Transverse colon (tissue), 3 donors: ENCODE results near the gene GIMAP8.

Source experiments
- EP300 ChIP-seq: sonication (generic); formaldehyde crosslinking; IDR thresholded peaks from one replicate; pipeline ENCODE4 v1.6.1; 2017; ENCODE audit warnings: antibody characterized with exemption, low read depth
- TF ChIP-seq, protein P1 (sequence below), 5 experiments: fragments of 200-600 bp in 3 of 5; fragments of 450-650 bp in 2 of 5; sonication (generic) in 3 of 5; IDR thresholded peaks; 1 replicate in 2 of 5; 2 replicates in 3 of 5; pipeline ENCODE4 v1.5.1; 2016 to 2017; ENCODE audit warnings: antibody characterized with exemption in 5 of 5, inconsistent platforms in 3 of 5, mild to moderate bottlenecking in 2 of 5, moderate library complexity in 1 of 5

GRCh38 chr7:150513758-150514157 lies 63.3 kb downstream of the GIMAP8 start:
- TF ChIP-seq, protein P1, sequence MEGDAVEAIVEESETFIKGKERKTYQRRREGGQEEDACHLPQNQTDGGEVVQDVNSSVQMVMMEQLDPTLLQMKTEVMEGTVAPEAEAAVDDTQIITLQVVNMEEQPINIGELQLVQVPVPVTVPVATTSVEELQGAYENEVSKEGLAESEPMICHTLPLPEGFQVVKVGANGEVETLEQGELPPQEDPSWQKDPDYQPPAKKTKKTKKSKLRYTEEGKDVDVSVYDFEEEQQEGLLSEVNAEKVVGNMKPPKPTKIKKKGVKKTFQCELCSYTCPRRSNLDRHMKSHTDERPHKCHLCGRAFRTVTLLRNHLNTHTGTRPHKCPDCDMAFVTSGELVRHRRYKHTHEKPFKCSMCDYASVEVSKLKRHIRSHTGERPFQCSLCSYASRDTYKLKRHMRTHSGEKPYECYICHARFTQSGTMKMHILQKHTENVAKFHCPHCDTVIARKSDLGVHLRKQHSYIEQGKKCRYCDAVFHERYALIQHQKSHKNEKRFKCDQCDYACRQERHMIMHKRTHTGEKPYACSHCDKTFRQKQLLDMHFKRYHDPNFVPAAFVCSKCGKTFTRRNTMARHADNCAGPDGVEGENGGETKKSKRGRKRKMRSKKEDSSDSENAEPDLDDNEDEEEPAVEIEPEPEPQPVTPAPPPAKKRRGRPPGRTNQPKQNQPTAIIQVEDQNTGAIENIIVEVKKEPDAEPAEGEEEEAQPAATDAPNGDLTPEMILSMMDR (IDR thresholded peaks at IDR 0.05): no peak
- TF ChIP-seq EP300: no peak
